ENCODE results near the gene CD164.
"Not testable (repeated sequence)": the region's sequence is repeated elsewhere in the genome, so short reads cannot be mapped to it uniquely, and the experiment has no call there.

CD164 gene

GRCh38 chr6:109340811-109341210 lies 41.5 kb downstream of the CD164 start:
- no peak for DNase-seq

DNA sequence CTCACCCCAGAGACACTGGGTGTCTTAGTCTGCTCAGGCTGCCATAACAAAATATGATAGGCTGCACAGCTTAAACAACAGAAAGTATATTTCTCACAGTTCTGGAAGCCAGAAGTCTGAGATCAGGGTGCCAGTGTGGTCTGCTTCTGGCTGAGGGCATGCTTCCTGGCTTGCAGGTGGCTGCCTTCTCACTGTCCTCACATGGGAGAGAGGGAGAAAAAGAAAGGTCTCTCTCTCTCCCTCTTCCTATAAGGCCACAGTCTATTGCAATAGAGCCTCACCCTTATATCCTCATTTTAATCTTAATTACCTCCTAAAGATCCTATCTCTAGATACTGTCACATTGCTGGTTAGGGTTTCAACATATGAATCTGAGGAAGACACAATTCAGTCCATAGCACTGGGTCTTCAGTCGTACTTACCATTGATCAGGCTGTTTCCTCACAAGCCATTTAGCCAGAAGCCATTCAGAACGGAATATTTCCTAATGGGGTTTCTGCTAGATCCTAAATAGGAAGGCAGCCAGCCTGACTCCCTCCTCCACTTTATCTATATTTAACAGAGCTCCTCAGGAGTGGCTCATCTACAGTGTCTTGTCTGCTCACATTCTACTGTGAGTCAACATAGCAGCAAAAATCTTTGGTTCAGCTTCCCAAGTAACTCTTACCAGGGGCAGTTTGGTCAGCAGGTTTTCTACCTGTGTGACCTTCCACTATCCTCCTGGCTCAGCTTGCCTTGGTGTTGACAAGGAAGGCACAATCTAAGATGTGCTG lies 42.2 kb downstream of the CD164 start:
- no peak for DNase-seq

- no peak for DNase-seq
These were observed 45.9 kb downstream of the CD164 start for GRCh38 chr6:109336221-109336961.

- DNase-seq = not testable (repeated sequence)
These were observed 48.4 kb downstream of the CD164 start for GRCh38 chr6:109333870-109334269.

- DNase-seq = no peak
These were observed 49.5 kb downstream of the CD164 start for GRCh38 chr6:109332748-109333147.

DNA sequence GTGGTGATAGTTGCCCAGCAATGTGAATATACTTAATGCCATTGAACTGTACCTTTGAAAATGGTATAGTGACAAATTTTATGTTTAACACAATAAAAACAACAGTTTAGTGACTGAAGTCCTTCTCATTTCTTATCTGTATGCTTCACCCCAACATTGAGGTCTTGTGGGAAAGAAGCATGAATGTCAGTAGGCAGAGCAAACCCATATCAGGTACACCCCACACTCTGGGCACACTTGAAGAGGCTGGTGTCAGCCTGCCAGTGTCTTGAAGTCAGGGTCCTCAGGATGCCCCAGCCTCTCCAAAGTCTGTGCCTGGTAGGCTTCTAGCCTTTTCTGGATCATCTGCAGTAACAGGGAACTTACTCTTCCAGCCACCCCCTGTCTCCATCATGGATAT lies 51.2 kb downstream of the CD164 start:
- no peak for DNase-seq

DNA sequence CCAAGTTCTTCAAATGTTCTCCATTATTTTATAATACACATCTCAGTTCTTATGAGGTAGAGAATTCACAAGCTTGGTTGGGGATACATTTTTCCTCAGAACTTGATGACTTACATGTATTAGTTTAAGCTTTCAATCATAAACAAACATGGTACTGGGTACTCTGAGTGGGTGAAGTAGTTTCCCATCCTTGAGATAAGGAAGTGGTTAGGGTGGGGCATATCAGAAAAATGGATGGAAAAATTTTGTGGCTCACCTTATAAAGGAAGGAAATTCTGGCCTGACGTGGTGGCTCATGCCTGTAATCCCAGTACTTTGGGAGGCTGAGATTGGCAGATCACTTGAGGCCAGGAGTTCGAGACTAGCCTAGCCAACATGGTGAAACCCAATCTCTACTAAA lies 52.0 kb downstream of the CD164 start:
- DNase-seq = no peak

DNA sequence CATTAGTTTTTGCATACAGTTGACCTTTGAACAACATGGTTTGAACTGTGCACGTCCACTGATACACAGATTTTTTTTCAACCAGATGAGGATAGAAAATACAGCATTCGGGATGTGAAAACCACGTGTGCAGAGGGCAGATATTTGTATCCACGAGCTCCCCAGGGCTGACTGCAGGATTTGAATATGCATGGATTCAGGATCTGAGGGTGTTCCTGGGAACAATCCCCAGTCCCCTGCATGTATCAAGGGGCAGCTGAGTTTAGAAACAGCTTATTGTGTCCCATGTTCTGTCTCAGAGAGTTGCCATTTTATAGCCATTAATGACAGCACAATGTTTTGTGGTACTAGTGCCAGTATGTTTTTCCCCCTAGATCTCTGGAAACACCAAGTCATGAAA lies 53.6 kb downstream of the CD164 start:
- no peak for DNase-seq

DNA sequence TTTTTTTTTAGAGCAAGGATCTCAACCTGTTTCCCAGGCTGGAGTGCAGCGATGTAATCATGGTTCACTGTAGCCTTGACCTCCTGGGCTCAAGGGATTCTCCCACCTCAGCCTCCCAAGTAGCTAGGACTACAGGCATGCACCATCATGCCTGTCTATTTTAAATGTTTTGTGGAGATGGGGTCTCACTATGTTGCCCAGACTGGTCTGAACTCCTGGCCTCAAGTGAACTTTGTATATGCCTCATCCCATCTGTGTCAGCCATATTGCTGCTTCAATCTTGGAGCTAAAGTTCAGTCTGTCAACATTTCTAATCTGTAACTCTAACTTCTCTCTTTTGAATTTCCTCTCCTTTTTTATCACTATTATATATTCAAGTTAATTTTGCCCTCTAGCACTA lies 54.3 kb downstream of the CD164 start:
- no peak for DNase-seq

DNA sequence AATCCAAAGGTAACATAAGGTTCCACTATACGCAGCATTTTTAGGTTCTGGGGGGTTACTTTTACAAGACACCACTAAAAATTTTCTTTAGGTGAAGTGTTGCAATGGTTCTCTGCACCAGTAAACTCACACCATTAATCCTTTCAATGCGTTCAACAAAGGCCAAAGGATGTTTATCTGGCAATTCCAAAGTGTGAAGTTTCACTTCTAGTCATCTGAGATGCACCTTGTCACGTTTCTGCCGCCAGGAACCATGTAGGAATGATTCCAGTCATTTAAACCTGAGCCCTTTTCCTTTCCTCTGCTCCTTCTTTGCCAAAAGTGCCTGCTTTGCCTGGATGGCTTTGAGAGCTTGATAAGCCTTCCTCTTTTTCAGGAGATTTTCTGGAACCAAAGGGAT lies 54.8 kb downstream of the CD164 start:
- no peak for DNase-seq

DNA sequence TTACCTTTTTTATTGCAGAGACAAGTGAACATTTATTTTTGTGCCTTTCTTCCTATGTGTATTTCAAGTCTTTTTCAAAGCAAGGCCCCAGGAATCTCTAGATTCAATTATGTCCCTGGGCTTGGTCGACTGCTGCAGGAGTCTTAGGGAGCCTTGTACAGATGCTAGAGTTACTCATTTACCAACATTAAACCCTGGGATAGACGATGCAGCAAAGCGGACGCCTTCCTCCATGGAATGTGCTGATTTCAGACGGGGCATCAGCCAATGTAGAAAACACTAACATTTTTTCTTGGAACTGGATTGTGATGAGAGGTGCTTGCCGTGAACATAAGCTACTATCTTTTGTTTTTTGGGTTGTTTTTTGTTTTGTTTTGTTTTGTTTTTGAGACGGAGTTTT lies 55.9 kb downstream of the CD164 start:
- no peak for DNase-seq

DNA sequence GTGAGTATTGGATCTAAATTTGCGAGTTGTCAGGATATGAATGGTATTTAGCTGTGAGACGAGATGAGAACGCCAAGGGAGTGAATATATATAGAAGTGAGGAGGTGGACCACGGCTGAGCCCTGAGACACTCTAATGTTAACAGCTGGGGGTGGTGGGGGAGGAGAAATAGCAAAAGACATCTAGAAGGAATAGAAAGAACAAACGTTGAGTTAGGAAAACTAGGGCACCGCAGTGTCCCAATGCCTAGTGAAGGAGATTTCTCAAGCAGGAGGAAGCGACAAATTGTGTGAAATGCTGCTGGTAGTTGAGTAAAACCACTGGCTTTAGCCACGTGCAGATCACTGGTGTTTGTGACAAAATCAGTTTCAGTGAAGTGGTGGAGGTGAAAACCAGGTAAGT lies 56.9 kb downstream of the CD164 start:
- no peak for DNase-seq

DNA sequence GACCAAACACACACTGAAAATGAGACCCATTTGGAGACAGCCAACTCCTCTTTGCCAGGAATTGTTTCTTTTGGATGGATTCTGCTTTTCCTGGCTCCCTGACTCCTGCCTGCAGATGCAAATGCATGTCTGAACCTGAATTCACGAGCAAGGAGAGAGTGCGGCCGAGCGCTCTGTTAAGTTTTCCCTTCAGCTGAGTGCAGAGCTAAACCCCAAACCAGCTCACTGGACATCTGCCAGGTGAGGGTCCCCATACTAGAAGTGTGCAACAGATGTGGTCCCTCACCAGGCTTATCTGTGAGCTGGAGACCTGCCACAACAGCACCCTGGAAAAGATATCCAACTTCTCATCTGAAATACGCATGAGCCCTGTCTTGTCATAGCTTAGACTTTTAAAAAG lies 59.0 kb downstream of the CD164 start:
- no peak for DNase-seq

DNA sequence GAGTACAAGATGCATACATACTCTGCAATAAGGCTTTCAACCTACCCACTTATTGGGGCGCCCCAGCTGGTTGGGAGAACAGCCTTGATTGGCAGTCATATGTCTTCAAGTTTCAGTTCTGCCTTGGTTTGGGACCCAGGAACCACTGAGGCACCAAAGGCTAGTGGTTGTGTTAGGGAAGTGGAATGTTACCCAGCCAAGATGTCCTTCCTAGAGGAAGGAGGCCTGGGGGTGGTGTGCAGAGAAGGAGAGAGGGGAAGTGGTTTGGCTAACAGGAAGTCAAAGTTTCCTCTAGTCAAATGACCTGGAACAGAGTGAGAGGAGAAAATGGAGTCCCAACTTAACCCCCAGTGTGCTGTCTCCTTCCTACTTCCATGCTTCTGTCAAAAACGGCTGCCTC lies 59.4 kb downstream of the CD164 start:
- no peak for DNase-seq

- no peak for DNase-seq
These were observed 60.5 kb downstream of the CD164 start for GRCh38 chr6:109321752-109322151.

DNA sequence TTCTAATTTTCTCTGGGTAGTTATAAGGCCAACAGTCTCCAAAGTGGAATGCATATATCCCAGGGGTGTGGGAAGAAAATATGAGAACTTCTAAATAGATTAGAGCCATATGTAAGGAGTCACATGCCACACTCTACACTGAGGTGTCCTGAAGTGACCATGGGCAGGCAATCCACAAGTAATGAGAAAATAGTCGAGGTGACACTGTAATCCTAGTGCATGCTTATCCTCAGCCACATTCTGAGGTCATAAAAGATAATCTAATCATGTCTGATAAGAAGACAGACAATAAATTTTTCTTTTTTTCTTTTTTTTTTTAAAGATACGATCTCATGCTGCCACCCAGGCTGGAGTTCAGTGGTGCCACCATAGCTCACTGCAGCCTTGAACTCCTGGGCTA lies 62.2 kb downstream of the CD164 start:
- DNase-seq = no peak

DNA sequence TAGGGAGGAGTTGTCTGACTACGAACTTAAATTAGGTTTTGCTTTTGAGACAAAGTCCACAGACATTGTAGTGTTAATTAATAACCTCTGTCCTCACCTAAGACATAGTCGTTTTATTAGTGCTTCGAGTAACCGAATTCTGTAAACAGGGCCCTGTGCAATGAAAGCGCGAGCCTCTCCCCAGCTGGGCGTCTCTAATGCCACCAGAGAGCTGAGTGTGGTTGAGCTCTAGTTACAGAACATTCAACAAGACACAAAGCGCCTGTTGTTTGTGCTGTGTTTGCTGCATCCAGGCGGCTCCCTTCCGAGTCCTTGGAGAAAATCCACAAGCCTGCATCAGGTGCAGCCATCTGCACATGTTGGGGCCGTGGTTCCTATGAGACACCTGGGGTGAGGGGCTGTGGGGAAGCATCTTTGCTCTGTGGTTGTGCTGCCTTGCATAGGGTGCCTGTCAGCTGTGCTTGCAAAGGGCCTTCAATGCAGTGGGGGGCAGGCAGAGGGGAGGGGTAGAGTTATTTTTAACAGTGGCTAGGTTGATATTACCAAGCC lies 63.9 kb downstream of the CD164 start:
- DNase-seq = no peak

- no peak for DNase-seq
These were observed 65.4 kb downstream of the CD164 start for GRCh38 chr6:109316909-109317308.

Data from activated CD4-positive, alpha-beta T cell treated with anti-CD3 and anti-CD28 coated beads for 48 hours (primary cell).